HCT116 (cell line): ENCODE data around the gene CREBBP. TPM values are rescaled to one million over a fixed set of nuclear protein-coding genes. Genes with fewer than 3 reads are reported as not detected.

Source experiments
- ATAC-seq: fragments of 200-7000 bp; cut with Tn5 transposase; 2 replicates; pipeline ENCODE4 v1.9.1; 2020; ENCODE audit warnings: mild to moderate bottlenecking, moderate library complexity
- BruUV-seq: library from RNA; stranded (reverse); fragments of 400-500 nt; replicated peaks from 2 replicates; lab custom pipeline; 2021; lab: Mats Ljungman, UMichigan
- CTCF ChIA-PET: fragments of 300-600 bp; sonication (Branson Sonifier 250); formaldehyde crosslinking; loops from one replicate; lab custom pipeline; 2021; ENCODE audit warnings: antibody characterized with exemption; lab: Charles Lee
- POLR2A ChIA-PET: fragments of 300-600, 350-600 bp; sonication (Branson Sonifier 250); formaldehyde crosslinking; loops from one replicate; lab custom pipeline; 2021; ENCODE audit warnings: antibody characterized with exemption; lab: Charles Lee
- RAD21 ChIA-PET, 2 experiments: fragments of 300-600 bp; sonication (Branson Sonifier 250); formaldehyde crosslinking; loops; one replicate each; lab custom pipeline; 2023; ENCODE audit warnings: low total read pairs in 2 of 2; ENCODE audit not compliant: uncharacterized antibody in 2 of 2, unreplicated experiment in 2 of 2, low non-redundant PET in 1 of 2; lab: Charles Lee
- DNase-seq: peaks from one replicate; pipeline ENCODE4 v3.0.0-alpha.2; 2010; ENCODE audit warnings: low read depth, low spot score
- H2AFZ ChIP-seq: fragments of 200-600 bp; shearing (Covaris generic), sonication (generic); 2 replicates; pipeline ENCODE4 v1.6.1; 2017; ENCODE audit warnings: low read depth, mixed run types, mixed read lengths, antibody characterized with exemption, low read length; ENCODE audit not compliant: poor library complexity, severe bottlenecking
- H3K27ac ChIP-seq: 2 replicates; pipeline ENCODE4 v1.5.1; 2012; ENCODE audit warnings: low read depth, low read length
- H3K27me3 ChIP-seq: fragments of 200-600 bp; sonication (generic); 2 replicates; pipeline ENCODE4 v1.6.1; 2016; ENCODE audit warnings: mixed run types, low read length, mixed read lengths; ENCODE audit not compliant: insufficient read depth
- H3K36me3 ChIP-seq, 2 experiments: fragments of 200-500 bp in 1 of 2; fragments of 200-600 bp in 1 of 2; sonication (Bioruptor generic) in 1 of 2; sonication (generic) in 1 of 2; 2 replicates each; pipeline versions ENCODE4 v1.5.1 to v1.6.1; 2014 to 2016; ENCODE audit warnings: low read length in 2 of 2, inconsistent platforms in 1 of 2, mixed read lengths in 1 of 2, mixed run types in 1 of 2; ENCODE audit not compliant: insufficient read depth in 2 of 2, control insufficient read depth in 1 of 2
- H3K4me1 ChIP-seq, 2 experiments: fragments of 200-600 bp in 1 of 2; sonication (generic) in 1 of 2; 2 replicates each; pipeline versions ENCODE4 v1.5.1 to v1.6.1; 2012 to 2017; ENCODE audit warnings: low read length in 2 of 2, inconsistent platforms in 1 of 2, mild to moderate bottlenecking in 1 of 2, mixed read lengths in 1 of 2, mixed run types in 1 of 2, moderate library complexity in 1 of 2; ENCODE audit not compliant: insufficient read depth in 2 of 2, control insufficient read depth in 1 of 2
- H3K4me2 ChIP-seq: fragments of 200-600 bp; sonication (generic); 2 replicates; pipeline ENCODE4 v1.6.1; 2017; ENCODE audit warnings: mixed run types, low read length, mixed read lengths
- H3K4me3 ChIP-seq, 2 experiments: fragments of 200-600 bp in 1 of 2; sonication (generic) in 1 of 2; replicated peaks in 1 of 2; 2 replicates each; pipeline ENCODE4 v1.5.1; 2011 to 2016; ENCODE audit warnings: low read length in 2 of 2, control low read depth in 1 of 2, low read depth in 1 of 2, mild to moderate bottlenecking in 1 of 2, mixed read lengths in 1 of 2, mixed run types in 1 of 2
- H3K79me2 ChIP-seq: fragments of 200-600 bp; sonication (generic); 2 replicates; pipeline ENCODE4 v1.6.1; 2017; ENCODE audit warnings: mild to moderate bottlenecking, mixed run types, low read length, moderate library complexity, mixed read lengths; ENCODE audit not compliant: insufficient read depth
- H3K9ac ChIP-seq: fragments of 200-600 bp; sonication (generic); 2 replicates; pipeline ENCODE4 v1.6.1; 2016; ENCODE audit warnings: low read length, mixed read lengths
- H3K9me2 ChIP-seq: fragments of 200-600 bp; sonication (generic), shearing (Covaris generic); 2 replicates; pipeline ENCODE4 v1.6.1; 2017; ENCODE audit warnings: mixed run types, mild to moderate bottlenecking, moderate library complexity; ENCODE audit not compliant: insufficient read depth
- H3K9me3 ChIP-seq, 2 experiments: fragments of 200-500 bp in 1 of 2; fragments of 200-600 bp in 1 of 2; sonication (Bioruptor generic) in 1 of 2; sonication (generic) in 1 of 2; 2 replicates each; pipeline ENCODE4 v1.6.1; 2014 to 2017; ENCODE audit warnings: low read length in 2 of 2, mixed read lengths in 2 of 2, inconsistent platforms in 1 of 2, low read depth in 1 of 2, mild to moderate bottlenecking in 1 of 2, mixed run types in 1 of 2, moderate library complexity in 1 of 2; ENCODE audit not compliant: control insufficient read depth in 1 of 2, insufficient read depth in 1 of 2
- H4K20me1 ChIP-seq: fragments of 200-600 bp; sonication (generic), shearing (Covaris generic); 2 replicates; pipeline ENCODE4 v1.6.1; 2017; ENCODE audit warnings: mixed run types, mild to moderate bottlenecking, moderate library complexity; ENCODE audit not compliant: insufficient read depth
- CEBPB ChIP-seq: IDR thresholded peaks from 2 replicates; pipeline ENCODE4 v1.6.1; 2012; ENCODE audit warnings: low read depth
- EGR1 ChIP-seq: IDR thresholded peaks from 2 replicates; pipeline ENCODE4 v1.6.1; 2012; ENCODE audit warnings: low read depth
- JUND ChIP-seq: IDR thresholded peaks from 2 replicates; pipeline ENCODE4 v1.6.1; 2012
- POLR2A ChIP-seq: IDR thresholded peaks from 2 replicates; pipeline ENCODE4 v1.7.0; 2011; ENCODE audit warnings: borderline replicate concordance; ENCODE audit not compliant: insufficient read depth, insufficient read length; ENCODE audit errors: extremely low read depth
- POLR2AphosphoS5 ChIP-seq: IDR thresholded peaks from 2 replicates; pipeline ENCODE4 v1.6.1; 2011; ENCODE audit warnings: mild to moderate bottlenecking, low read depth, low read length, moderate library complexity
- RAD21 ChIP-seq: IDR thresholded peaks from 2 replicates; pipeline ENCODE4 v1.6.1; 2012; ENCODE audit warnings: low read depth, mild to moderate bottlenecking
- SP1 ChIP-seq: IDR thresholded peaks from 2 replicates; pipeline ENCODE4 v1.6.1; 2012; ENCODE audit warnings: low read depth
- SRF ChIP-seq: IDR thresholded peaks from 2 replicates; pipeline ENCODE4 v1.6.1; 2012; ENCODE audit warnings: low read depth
- TCF7L2 ChIP-seq: IDR thresholded peaks from 2 replicates; pipeline ENCODE4 v1.7.0; 2011; ENCODE audit warnings: borderline replicate concordance, inconsistent platforms; ENCODE audit not compliant: insufficient read depth, insufficient read length; ENCODE audit errors: extremely low read depth
- ZFX ChIP-seq: fragments of 450-650 bp; IDR thresholded peaks from 2 replicates; pipeline ENCODE4 v1.6.1; 2017
- ZNF274 ChIP-seq: fragments of 200-500 bp; sonication (Bioruptor generic); IDR thresholded peaks from 2 replicates; pipeline ENCODE4 v1.6.1; 2014; ENCODE audit warnings: mild to moderate bottlenecking, low read depth, low read length, inconsistent platforms
- intact Hi-C: fragments of 100-400 bp; cut with micrococcal nuclease; formaldehyde crosslinking; loops from 2 replicates; pipeline ENCODE4 v1.10.0; 2022
- total RNA-seq: library from RNA; stranded (reverse); gene quantifications from one replicate; pipeline ENCODE4 v1.2.1, GENCODE V29; 2021; ENCODE audit not compliant: unreplicated experiment
- TF ChIP-seq, protein P1 (sequence below), 3 experiments: fragments of 200-600 bp in 1 of 3; sonication (generic) in 1 of 3; IDR thresholded peaks in 2 of 3; conservative IDR thresholded peaks in 1 of 3; 2 replicates each; pipeline ENCODE4 v1.5.1; 2012 to 2017; ENCODE audit warnings: low read depth in 2 of 3, low read length in 2 of 3, antibody characterized with exemption in 1 of 3, borderline replicate concordance in 1 of 3, control low read depth in 1 of 3, mild to moderate bottlenecking in 1 of 3, mixed read lengths in 1 of 3, mixed run types in 1 of 3, moderate library complexity in 1 of 3; ENCODE audit not compliant: insufficient read depth in 1 of 3
- TF ChIP-seq, protein P2 (sequence below): IDR thresholded peaks from 2 replicates; pipeline ENCODE4 v1.6.1; 2012; ENCODE audit warnings: low read depth

CREBBP gene
- total RNA-seq, 1 experiment from 2014 or later, result 42.7 TPM

GRCh38 chr16:3755249-3755648, 125.3 kb downstream of the CREBBP start:
- peaks cover 13 to 21% of the 10 kb centered on the region in 2 experiments for H3K36me3 ChIP-seq
- no peak overlapping the region for H2AFZ ChIP-seq
- RAD21 ChIA-PET, result no interaction called here
- DNase-seq (no peak), ATAC-seq (no peak)
- H3K27me3 ChIP-seq, result no peaks in the 10 kb centered on the region
- H3K27ac ChIP-seq, result no peak overlapping the region
- no peak overlapping the region for H3K4me2 ChIP-seq
- no TSS peak for BruUV-seq
- POLR2A ChIA-PET, result no interaction called here
- intact Hi-C loops, result no loop called here
- H4K20me1 ChIP-seq, result no peaks in the 10 kb centered on the region; the same call in 1 of the 2 replicates
- H3K4me1 ChIP-seq, result no peaks in the 10 kb centered on the region
- H3K9me3 ChIP-seq, result no peaks in the 10 kb centered on the region
- no peaks in the 10 kb centered on the region for H3K9me2 ChIP-seq
- CTCF ChIA-PET, result no interaction called here
- no peaks in the 10 kb centered on the region; the same call in 1 of the 2 replicates for H3K79me2 ChIP-seq
- H3K9ac ChIP-seq, result no peak overlapping the region
- no peak overlapping the region for H3K4me3 ChIP-seq
- TF ChIP-seq POLR2AphosphoS5 (no peak), JUND (no peak), EGR1 (no peak), TCF7L2 (no peak), ZNF274 (no peak), ZFX (no peak), RAD21 (no peak), SRF (no peak), SP1 (no peak), POLR2A (no peak), CEBPB (no peak)
- TF ChIP-seq, protein P1, sequence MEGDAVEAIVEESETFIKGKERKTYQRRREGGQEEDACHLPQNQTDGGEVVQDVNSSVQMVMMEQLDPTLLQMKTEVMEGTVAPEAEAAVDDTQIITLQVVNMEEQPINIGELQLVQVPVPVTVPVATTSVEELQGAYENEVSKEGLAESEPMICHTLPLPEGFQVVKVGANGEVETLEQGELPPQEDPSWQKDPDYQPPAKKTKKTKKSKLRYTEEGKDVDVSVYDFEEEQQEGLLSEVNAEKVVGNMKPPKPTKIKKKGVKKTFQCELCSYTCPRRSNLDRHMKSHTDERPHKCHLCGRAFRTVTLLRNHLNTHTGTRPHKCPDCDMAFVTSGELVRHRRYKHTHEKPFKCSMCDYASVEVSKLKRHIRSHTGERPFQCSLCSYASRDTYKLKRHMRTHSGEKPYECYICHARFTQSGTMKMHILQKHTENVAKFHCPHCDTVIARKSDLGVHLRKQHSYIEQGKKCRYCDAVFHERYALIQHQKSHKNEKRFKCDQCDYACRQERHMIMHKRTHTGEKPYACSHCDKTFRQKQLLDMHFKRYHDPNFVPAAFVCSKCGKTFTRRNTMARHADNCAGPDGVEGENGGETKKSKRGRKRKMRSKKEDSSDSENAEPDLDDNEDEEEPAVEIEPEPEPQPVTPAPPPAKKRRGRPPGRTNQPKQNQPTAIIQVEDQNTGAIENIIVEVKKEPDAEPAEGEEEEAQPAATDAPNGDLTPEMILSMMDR (IDR thresholded peaks at IDR 0.05 in 2 of 3, conservative IDR thresholded peaks at IDR 0.05 in 1 of 3; ENCODE audit: borderline replicate concordance in 1 of 3, insufficient read depth in 1 of 3, low read depth in 2 of 3, low read length in 2 of 3), result no peak
- TF ChIP-seq, protein P2, sequence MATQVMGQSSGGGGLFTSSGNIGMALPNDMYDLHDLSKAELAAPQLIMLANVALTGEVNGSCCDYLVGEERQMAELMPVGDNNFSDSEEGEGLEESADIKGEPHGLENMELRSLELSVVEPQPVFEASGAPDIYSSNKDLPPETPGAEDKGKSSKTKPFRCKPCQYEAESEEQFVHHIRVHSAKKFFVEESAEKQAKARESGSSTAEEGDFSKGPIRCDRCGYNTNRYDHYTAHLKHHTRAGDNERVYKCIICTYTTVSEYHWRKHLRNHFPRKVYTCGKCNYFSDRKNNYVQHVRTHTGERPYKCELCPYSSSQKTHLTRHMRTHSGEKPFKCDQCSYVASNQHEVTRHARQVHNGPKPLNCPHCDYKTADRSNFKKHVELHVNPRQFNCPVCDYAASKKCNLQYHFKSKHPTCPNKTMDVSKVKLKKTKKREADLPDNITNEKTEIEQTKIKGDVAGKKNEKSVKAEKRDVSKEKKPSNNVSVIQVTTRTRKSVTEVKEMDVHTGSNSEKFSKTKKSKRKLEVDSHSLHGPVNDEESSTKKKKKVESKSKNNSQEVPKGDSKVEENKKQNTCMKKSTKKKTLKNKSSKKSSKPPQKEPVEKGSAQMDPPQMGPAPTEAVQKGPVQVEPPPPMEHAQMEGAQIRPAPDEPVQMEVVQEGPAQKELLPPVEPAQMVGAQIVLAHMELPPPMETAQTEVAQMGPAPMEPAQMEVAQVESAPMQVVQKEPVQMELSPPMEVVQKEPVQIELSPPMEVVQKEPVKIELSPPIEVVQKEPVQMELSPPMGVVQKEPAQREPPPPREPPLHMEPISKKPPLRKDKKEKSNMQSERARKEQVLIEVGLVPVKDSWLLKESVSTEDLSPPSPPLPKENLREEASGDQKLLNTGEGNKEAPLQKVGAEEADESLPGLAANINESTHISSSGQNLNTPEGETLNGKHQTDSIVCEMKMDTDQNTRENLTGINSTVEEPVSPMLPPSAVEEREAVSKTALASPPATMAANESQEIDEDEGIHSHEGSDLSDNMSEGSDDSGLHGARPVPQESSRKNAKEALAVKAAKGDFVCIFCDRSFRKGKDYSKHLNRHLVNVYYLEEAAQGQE, result no peak
